Transverse colon (tissue), 4 donors: ENCODE measurements around the gene TPRA1.

Source experiments
- CTCF ChIP-seq, 5 experiments: fragments of 200-600 bp in 3 of 5; fragments of 450-650 bp in 2 of 5; sonication (generic) in 3 of 5; IDR thresholded peaks; 1 replicate in 2 of 5; 2 replicates in 3 of 5; pipeline ENCODE4 v1.5.1; 2016 to 2017; ENCODE audit warnings: antibody characterized with exemption in 5 of 5, inconsistent platforms in 3 of 5, mild to moderate bottlenecking in 2 of 5, moderate library complexity in 1 of 5
- POLR2A ChIP-seq: fragments of 450-650 bp; IDR thresholded peaks from one replicate; pipeline ENCODE4 v1.6.1; 2016; ENCODE audit warnings: antibody characterized with exemption, mild to moderate bottlenecking, moderate library complexity
- POLR2AphosphoS5 ChIP-seq, 3 donors: sonication (generic); formaldehyde crosslinking; IDR thresholded peaks; one replicate each; pipeline ENCODE4 v1.6.1; 2016; ENCODE audit warnings: antibody characterized with exemption in 3 of 3

- no peak for TF ChIP-seq POLR2A
- no peak for TF ChIP-seq CTCF (IDR thresholded peaks at IDR 0.05)
- TF ChIP-seq POLR2AphosphoS5 (IDR thresholded peaks at IDR 0.05), result no peak
These were observed 37.9 kb upstream of the TPRA1 start for GRCh38 chr3:127628426-127628787.
